NCI-H2029 (cell line): ENCODE results near the gene TTBK1.

Experiments
- DNase-seq: peaks from one replicate; lab custom pipeline; 2025; lab: John Stamatoyannopoulos, UW

The TTBK1 gene

DNA sequence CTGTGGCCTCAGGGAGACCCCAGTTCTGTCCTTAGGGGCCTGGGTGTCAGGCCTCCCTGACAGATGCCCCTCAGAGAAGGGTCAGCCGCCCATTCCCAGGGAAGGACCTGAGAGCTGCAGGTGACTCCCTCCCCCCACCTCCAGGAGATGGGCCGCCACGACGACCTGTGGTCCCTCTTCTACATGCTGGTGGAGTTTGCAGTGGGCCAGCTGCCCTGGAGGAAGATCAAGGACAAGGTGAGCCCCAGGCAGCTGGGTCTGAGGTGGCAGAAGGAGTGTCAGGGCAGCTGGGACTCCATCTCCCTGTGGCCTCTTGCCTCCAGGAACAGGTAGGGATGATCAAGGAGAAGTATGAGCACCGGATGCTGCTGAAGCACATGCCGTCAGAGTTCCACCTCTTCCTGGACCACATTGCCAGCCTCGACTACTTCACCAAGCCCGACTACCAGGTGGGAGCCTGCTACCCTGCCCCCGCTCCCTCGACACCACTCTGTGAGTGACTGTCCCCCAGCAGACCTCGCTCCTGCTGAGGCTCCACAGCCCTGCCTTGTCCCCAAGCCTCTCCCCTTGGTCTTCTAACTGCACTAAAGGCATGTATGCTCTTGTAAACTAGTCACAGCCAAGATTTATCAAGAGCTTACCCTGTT lies 12.2 kb downstream of the TTBK1 start:
- DNase-seq = no peak

DNA sequence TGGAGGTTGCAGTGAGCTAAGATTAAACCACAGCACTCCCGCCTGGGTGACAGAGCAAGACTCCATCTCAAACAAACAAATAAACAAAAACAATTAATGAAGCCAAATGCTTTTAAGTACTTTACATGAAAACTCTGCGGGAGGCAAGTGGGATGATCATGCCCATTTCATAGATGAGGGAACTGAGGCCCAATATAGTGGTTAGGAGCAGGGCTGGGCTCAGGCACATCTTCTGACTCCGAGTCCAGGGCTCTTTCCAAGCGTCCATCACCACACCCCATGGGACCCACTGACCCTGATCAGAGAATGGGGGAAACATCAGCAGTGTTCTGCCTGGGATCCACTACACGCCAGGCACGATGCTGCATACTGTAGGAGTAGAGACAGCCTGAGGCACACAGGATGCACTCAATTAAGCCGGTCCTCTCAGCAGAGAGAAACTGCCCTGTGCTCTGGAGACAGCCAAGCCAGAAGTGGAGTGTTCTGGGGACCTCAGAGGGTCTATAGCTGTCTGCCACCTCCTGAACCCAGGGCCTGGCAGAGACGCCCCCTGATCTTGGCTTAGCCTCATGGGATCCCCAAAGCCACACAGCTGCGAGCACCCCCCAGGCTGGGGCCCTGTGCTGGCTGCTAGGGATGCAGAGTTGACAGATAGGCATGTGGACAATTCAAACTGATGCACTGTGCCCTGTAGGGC lies 13.5 kb downstream of the TTBK1 start:
- no peak for DNase-seq

DNA sequence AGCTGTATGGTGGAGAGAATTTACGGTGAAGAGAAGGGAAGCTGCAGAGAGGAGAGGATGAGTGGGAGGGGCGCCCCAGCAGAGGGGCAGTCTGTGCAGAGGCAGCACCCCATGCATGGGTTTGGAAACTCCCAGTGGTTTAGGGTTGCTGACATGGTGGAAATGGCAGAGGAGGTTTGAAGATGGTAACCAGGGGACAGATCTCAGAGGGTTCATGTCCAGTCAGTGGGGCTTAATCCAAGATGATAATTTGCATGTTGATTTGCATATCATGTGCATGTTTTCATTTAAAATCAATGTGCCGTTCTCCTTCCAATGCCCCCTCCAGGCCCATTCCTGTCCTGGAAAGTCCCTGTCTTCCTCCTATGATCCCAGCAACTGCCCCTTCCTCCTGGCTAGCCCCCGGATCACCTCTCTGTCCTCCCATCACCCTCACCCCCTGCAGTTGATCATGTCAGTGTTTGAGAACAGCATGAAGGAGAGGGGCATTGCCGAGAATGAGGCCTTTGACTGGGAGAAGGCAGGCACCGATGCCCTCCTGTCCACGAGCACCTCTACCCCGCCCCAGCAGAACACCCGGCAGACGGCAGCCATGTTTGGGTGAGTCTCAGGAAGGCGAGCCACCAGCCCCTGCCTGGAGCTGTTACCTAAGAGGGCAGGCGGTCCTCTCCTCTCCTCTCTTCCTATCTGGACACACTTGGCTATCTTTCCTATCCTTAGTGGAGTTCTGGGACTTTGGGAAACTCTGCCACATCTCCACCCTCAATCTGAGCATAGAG lies 14.3 kb downstream of the TTBK1 start:
- DNase-seq = no peak

DNA sequence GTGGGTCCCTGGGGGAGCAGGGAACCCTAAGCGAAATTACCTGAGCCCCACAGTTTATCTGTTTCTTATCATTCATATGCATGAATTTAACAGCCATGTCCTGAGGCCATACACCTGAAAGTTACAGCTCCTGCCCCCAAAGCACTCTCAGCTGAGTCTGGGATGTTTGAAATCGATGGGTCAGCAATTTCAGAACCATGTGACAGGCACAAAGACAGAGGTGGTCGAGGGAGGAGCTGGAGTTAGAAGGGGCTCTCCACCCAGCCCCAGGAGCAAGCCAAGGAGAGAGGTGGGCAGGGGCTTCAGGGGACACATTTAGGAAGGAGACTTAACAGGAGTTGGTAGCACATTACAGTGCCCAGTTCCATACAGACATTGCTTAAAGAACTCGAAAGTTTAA lies 14.9 kb downstream of the TTBK1 start:
- no peak for DNase-seq

GRCh38 chr6:43258807-43259686 lies 15.8 kb downstream of the TTBK1 start:
- no peak for DNase-seq

DNA sequence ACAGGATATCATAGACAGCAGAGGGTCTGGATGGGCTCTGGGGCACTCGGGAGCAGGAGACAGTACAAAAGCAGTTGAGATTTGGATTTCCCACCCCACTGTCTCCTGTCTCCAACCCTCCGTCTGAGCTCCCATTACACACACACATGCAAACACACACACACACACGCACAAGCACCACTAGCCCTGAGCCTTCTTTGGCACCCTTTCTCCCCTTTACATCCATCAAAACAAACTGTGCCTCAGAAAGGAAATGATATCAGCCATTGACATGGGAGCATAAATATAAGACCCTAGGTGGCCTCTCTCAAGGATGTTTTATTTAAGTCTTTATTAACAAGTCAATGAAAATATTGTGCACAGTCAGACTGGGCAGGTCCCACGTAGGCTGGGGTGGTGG lies 17.5 kb downstream of the TTBK1 start:
- DNase-seq = no peak

DNA sequence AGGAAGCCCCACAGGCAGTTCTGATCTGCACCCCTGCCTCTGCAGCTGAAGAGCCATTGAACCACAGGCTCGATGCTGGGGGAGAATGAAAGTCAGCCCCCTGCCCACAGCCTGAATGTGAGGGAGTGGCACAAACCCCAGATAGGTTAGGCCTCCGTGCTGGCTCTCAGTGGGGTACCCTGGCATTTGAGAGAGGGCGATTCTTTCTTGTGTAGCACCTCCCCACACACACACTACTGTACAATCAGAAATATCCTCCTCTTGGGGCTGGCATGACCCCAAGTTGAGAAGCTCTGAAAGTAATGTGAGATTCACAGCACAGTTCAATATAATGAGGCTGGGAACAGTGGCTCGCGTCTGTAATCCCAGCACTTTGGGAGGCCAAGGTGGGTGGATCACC lies 17.9 kb downstream of the TTBK1 start:
- DNase-seq = no peak

- DNase-seq = no peak
Observed at GRCh38 chr6:43262000-43262779, 18.9 kb downstream of the TTBK1 start.

- no peak for DNase-seq
Observed at GRCh38 chr6:43262780-43263313, 19.6 kb downstream of the TTBK1 start.

DNA sequence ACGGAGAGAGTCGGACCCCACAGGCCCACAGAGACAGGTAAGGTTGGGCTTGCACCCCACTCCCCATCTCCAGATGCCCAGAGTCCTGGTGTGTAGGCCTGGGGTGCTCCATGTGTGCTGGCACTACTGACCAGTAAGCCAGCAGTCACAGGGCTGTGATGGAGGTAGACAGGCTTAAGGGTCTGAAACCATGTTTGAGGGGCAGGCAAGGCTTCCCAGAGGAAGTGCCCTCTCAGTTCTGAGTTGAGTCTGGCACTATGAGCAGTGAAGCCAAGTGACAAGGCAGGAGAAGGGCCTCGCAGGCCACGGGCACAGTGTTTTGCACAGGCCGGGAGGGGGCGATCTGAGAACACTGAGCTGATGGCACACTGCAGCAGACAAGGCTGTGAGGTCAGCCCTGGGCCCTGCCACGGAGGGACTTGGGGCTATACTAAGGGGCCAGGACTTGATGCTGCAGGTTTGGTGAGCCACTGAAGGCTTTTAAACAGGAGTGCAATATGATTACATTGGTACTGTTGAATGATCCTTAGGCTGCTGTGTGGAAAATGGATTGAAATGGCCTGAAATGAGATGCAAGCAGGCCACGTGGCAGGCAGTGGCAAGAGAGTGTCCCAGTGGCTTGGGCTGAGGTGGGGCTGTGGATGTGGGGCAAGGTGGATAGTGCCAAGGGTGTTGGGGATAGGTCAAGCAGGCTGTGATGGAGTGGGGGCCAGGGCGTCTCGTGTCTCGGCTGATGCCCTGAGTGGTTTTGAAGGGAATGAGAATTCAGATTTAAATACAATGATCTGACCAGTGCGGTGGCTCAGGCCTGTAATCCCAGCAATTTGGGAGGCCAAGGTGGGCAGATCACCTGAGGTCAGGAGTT lies 20.3 kb downstream of the TTBK1 start:
- peak; percentile 24 for DNase-seq

GRCh38 chr6:43264599-43265145 lies 21.4 kb downstream of the TTBK1 start:
- no peak for DNase-seq

GRCh38 chr6:43265564-43265963 lies 22.3 kb downstream of the TTBK1 start:
- DNase-seq = no peak

DNA sequence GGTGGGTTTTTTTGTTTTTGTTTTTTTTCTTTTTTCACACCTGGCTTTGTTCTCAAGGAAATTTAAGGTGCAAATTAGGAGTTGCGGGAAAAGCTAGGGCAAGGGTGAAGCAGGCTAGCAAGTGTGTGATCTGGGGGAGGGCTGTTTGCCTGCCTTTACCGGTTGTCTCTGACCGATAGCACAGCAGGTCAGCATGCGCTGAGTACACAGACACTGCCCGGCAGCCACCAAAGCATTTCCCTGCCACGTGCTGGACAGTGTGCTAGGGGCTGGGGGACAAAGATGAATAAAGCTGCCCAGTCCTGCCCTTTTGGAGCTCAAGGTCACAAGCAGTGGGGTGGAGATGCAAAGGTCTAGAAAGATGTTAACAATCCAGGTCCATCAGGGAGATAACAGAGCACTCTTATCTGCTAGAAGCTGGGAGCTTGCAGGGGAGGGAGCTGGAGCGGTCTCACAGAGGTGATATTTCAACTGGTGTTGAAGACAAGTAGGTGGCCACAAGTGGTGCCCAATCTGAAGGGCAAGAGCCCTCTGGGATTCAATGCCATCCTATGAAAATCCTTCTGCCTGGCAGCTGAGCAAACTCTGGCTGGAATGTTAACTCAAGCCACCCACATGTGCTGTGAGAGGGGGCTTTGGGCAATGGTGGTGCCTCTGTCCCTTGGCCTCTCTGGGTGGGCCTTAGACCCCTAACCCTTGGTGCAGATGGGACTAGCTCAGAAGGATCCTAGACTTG lies 24.5 kb downstream of the TTBK1 start:
- DNase-seq = peak; percentile 83

DNA sequence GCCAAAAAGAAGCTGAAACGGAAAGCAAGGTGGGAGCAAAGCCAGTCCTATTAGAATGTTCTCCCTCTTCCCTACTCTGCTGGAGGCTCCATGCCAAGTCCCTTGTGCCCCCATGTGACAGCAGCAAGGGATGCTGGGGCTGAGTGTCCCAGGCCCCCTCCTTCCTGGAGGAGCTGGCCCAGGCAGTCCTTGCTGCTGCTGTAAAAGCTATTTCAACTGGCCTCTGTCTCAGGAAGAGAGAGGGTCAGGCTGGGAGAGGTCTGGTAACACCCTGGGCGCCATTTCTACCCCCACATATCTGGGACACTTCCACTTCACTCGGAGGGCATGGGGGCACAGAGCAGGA lies 25.0 kb downstream of the TTBK1 start:
- peak; percentile 85 for DNase-seq

DNA sequence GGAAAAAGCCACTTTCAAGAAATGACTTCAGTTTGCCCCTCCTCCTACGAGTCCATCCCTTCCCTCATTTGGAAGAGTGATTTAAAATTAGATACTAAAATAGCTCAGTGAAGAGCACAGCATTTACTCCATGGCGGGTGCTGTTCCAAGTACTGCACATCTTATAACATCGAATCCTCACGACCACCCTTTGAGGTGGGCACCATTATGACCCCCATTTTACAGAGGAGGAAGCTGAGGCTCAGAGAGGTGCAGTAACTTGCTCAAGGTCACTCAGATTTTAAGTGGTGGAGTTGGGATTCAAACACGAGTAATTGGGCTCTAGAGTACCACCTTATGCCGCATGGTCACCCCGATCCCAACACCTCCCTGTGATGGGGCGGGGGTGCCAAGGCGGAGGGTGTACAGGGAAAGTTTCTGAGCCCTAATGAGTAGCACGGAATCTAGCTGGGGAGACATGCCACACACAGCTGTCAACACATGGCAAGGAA lies 25.5 kb downstream of the TTBK1 start:
- no peak for DNase-seq

DNA sequence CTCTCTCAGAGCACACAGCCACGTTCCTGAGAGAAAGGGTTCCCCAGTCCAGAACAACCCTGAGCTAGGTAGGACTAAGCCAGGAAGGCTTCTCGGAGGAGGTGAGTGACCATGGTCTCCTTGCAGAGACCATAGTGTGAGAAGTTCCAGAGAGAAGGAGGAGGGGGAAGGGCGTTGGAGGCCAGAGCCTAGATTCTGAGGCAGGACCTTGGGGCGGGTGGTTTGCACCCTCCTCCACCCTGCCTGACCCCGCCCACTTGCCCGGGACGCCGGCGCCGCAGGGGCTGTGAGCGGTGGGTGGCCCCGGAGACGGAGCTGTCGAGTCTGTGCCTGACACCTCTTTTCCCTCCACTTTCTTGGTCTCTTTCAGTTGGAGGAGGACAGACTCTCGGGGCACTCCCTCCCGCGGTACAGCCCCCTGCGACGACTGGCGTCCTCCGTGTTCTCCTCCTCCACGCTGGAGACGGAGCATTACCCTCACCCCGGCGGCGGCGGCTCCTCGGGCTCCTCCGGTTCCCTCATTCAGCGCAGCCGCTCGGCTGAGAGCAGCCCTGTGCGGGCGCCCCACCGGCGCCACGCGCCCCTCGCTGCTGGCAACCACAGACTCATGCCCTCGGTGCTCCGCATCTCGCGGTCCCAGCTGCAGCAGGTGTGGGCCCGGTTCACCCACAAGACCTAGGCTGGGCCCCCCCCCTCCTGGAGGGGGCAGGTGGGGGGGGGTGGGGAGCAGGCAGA lies 26.2 kb downstream of the TTBK1 start:
- peak; percentile 29 for DNase-seq

DNA sequence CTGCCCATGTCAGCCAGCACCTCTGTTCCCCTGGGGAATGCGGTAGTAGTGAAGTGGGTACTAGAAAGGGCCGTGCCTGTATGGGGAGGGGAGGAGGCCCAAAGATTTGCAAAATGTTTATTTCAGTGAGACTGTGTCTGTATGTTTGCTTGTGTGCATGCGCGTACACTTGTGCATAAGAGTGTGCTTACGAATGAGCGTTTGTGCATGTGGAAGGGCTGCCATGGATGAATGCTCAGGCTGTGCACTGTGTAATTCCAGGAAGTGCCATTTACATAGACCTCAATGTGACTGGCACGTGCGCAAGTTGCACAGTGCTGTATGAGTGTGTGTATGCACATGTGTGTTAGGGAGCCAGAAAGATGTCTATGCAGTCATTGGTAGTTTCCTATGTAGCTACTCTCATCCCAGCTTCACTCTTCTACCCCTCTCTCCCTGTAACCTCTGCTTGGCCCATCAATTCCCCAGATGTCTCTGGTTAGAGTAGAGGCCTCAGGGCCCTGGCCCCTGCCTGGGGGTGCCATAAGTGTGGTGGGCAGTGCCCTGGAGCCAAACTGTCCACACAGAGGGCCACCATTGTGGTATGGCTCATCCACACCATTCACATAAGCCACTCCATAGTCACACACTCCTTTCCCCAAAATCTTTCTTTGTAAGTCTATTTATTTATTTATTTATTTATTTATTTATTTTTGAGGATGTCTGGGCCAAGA lies 28.0 kb downstream of the TTBK1 start:
- no peak for DNase-seq

- no peak for DNase-seq
Observed at GRCh38 chr6:43271944-43272343, 28.7 kb downstream of the TTBK1 start.
